Measurements from ENCODE around the gene ADCY7. TPM values are rescaled to one million over a fixed set of nuclear protein-coding genes. Genes with fewer than 3 reads are reported as not detected.

ADCY7 gene
- total and polyA plus RNA-seq, 2 donors (not counting 1 experiment from before 2014, with no cell fraction given) = 9.9 to 34.0 TPM

GRCh38 chr16:50311891-50312501, 45.6 kb downstream of the ADCY7 start:
- peaks cover 3% of the 10 kb centered on the region for H3K4me1 ChIP-seq (ENCODE audit: control insufficient read depth, extremely low read depth, insufficient read depth, low read length)
- DNase-seq (ENCODE audit: low read depth in 2 of 2) = no peak
- H3K36me3 ChIP-seq (ENCODE audit: control insufficient read depth, insufficient read depth, low read length) = peaks cover 19% of the 10 kb centered on the region
- no peak for TF ChIP-seq CTCF (conservative IDR thresholded peaks at IDR 0.05 in 1 of 2, IDR thresholded peaks at IDR 0.05 in 1 of 2; ENCODE audit: low read depth in 1 of 2, low read length in 2 of 2)
- no peak for TF ChIP-seq EZH2 (IDR thresholded peaks at IDR 0.05; ENCODE audit: low read length, missing control alignments)
- no peaks in the 10 kb centered on the region for H4K20me1 ChIP-seq (ENCODE audit: control insufficient read depth, extremely low read depth, insufficient read depth, low read length)
- H3K4me2 ChIP-seq (ENCODE audit: extremely low read depth, insufficient read depth, low read length) = no peak overlapping the region
- H3K9me3 ChIP-seq (ENCODE audit: control insufficient read depth, insufficient read depth, low read depth, low read length) = no peaks in the 10 kb centered on the region
- no peak overlapping the region for H2AFZ ChIP-seq (ENCODE audit: low read length)
- no peaks in the 10 kb centered on the region for H3K27me3 ChIP-seq (ENCODE audit: control insufficient read depth, insufficient read depth, low read length)
- H3K79me2 ChIP-seq (ENCODE audit: control insufficient read depth, insufficient read depth, low read length) = no peaks in the 10 kb centered on the region
- H3K27ac ChIP-seq (ENCODE audit: insufficient read depth, low read length) = no peak overlapping the region
- no peak overlapping the region for H3K4me3 ChIP-seq (replicated peaks in 1 of 4; ENCODE audit: control extremely low read depth in 1 of 4, insufficient read depth in 1 of 4, low read depth in 3 of 4, low read length in 4 of 4)
- no peak overlapping the region for H3K9ac ChIP-seq (ENCODE audit: insufficient read depth, low read length)

GRCh38 chr16:50313596-50314478, 47.5 kb downstream of the ADCY7 start:
- DNase-seq (ENCODE audit: low read depth in 2 of 2) = peak in 1 of 2 donors; percentile 76
- H3K27me3 ChIP-seq (ENCODE audit: control insufficient read depth, insufficient read depth, low read length) = no peaks in the 10 kb centered on the region
- H3K27ac ChIP-seq (ENCODE audit: insufficient read depth, low read length) = no peak overlapping the region
- H2AFZ ChIP-seq (ENCODE audit: low read length) = no peak overlapping the region
- peaks cover 17% of the 10 kb centered on the region for H3K36me3 ChIP-seq (ENCODE audit: control insufficient read depth, insufficient read depth, low read length)
- H3K4me1 ChIP-seq (ENCODE audit: control insufficient read depth, extremely low read depth, insufficient read depth, low read length) = no peaks in the 10 kb centered on the region
- TF ChIP-seq EZH2 (IDR thresholded peaks at IDR 0.05; ENCODE audit: low read length, missing control alignments) (no peak), CTCF (conservative IDR thresholded peaks at IDR 0.05 in 1 of 2, IDR thresholded peaks at IDR 0.05 in 1 of 2; ENCODE audit: low read depth in 1 of 2, low read length in 2 of 2) (no peak)
- no peak overlapping the region for H3K4me2 ChIP-seq (ENCODE audit: extremely low read depth, insufficient read depth, low read length)
- no peaks in the 10 kb centered on the region for H3K79me2 ChIP-seq (ENCODE audit: control insufficient read depth, insufficient read depth, low read length)
- H3K9me3 ChIP-seq (ENCODE audit: control insufficient read depth, insufficient read depth, low read depth, low read length) = no peaks in the 10 kb centered on the region
- no peaks in the 10 kb centered on the region for H4K20me1 ChIP-seq (ENCODE audit: control insufficient read depth, extremely low read depth, insufficient read depth, low read length)
- H3K9ac ChIP-seq (ENCODE audit: insufficient read depth, low read length) = no peak overlapping the region
- H3K4me3 ChIP-seq (replicated peaks in 1 of 4; ENCODE audit: control extremely low read depth in 1 of 4, insufficient read depth in 1 of 4, low read depth in 3 of 4, low read length in 4 of 4) = no peak overlapping the region

GRCh38 chr16:50314665-50315064, 48.3 kb downstream of the ADCY7 start:
- no peaks in the 10 kb centered on the region for H3K27me3 ChIP-seq (ENCODE audit: control insufficient read depth, insufficient read depth, low read length)
- no peaks in the 10 kb centered on the region for H4K20me1 ChIP-seq (ENCODE audit: control insufficient read depth, extremely low read depth, insufficient read depth, low read length)
- H3K4me2 ChIP-seq (ENCODE audit: extremely low read depth, insufficient read depth, low read length) = no peak overlapping the region
- H3K4me3 ChIP-seq (replicated peaks in 1 of 4; ENCODE audit: control extremely low read depth in 1 of 4, insufficient read depth in 1 of 4, low read depth in 3 of 4, low read length in 4 of 4) = no peak overlapping the region
- no peaks in the 10 kb centered on the region for H3K79me2 ChIP-seq (ENCODE audit: control insufficient read depth, insufficient read depth, low read length)
- no peak overlapping the region for H2AFZ ChIP-seq (ENCODE audit: low read length)
- H3K27ac ChIP-seq (ENCODE audit: insufficient read depth, low read length) = no peak overlapping the region
- TF ChIP-seq CTCF (conservative IDR thresholded peaks at IDR 0.05 in 1 of 2, IDR thresholded peaks at IDR 0.05 in 1 of 2; ENCODE audit: low read depth in 1 of 2, low read length in 2 of 2) (no peak), EZH2 (IDR thresholded peaks at IDR 0.05; ENCODE audit: low read length, missing control alignments) (no peak)
- H3K9me3 ChIP-seq (ENCODE audit: control insufficient read depth, insufficient read depth, low read depth, low read length) = no peaks in the 10 kb centered on the region
- no peaks in the 10 kb centered on the region for H3K4me1 ChIP-seq (ENCODE audit: control insufficient read depth, extremely low read depth, insufficient read depth, low read length)
- H3K9ac ChIP-seq (ENCODE audit: insufficient read depth, low read length) = no peak overlapping the region
- peaks cover 19% of the 10 kb centered on the region for H3K36me3 ChIP-seq (ENCODE audit: control insufficient read depth, insufficient read depth, low read length)
- DNase-seq (ENCODE audit: low read depth in 2 of 2) = no peak
